HG02943 (cell line): ENCODE results near the gene NUP205.
"Not testable (repeated sequence)": the region's sequence is repeated elsewhere in the genome, so short reads cannot be mapped to it uniquely, and the experiment has no call there.

Experiments used
- ATAC-seq: cut with Tn5 transposase; IDR thresholded peaks from one replicate; pipeline ENCODE4 v1.9.1; 2021; ENCODE audit warnings: mild to moderate bottlenecking, low read depth, moderate library complexity; ENCODE audit not compliant: unreplicated experiment

NUP205 gene

DNA sequence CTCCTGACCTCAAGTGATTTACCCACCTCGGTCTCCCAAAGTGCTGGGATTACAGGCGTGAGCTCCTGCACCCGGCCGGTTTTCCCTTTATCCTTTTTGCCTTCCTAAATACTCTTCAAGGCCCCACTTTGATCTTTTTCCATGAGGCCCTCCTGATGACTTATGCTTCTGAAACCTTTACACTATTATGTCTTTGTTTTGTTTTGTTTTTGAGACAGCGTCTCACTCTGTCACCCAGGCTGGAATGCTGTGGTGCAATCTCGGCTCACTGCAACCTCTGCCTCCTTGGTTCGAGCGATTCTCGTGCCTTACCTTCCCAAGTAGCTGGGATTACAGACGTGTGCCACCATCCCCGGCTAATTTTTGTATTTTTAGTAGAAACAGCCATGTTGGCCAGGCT lies 108.4 kb downstream of the NUP205 start:
- ATAC-seq, result no peak

DNA sequence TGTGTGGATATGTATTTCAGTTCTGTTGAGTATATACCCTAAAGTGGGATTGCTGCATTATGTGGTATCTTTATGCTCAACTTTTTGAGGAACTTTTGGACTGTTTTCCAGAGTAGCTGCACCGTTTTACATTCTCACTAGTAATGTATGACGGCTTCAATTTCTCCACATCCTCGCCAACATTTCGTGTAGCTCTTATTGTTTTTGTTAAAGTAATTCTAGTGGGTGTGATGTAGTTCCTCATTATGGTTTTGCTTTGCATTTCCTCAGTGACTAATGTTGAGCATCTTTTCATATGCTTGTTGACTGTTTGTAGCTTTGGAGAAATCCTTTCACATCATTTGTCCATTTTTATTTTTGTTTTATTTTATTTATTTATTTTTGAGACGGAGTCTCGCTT lies 109.1 kb downstream of the NUP205 start:
- no peak for ATAC-seq

DNA sequence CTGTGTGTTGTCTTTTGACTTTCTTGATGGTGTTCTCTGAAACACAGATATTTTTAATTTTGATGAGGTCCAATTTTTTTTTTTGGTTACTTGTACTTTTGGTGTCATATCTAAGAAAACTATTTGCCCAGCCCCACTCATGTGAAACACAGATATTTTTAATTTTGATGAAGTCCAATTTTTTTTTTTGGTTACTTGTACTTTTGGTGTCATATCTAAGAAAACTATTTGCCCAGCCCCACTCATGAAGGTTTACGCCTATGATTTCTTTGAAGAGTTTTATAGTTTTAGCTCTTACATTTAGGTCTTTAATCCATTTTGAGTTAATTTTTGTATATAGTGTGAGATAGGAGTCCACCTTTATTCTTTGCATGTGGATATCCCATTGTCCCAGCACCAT lies 109.9 kb downstream of the NUP205 start:
- ATAC-seq, result not testable (repeated sequence)

DNA sequence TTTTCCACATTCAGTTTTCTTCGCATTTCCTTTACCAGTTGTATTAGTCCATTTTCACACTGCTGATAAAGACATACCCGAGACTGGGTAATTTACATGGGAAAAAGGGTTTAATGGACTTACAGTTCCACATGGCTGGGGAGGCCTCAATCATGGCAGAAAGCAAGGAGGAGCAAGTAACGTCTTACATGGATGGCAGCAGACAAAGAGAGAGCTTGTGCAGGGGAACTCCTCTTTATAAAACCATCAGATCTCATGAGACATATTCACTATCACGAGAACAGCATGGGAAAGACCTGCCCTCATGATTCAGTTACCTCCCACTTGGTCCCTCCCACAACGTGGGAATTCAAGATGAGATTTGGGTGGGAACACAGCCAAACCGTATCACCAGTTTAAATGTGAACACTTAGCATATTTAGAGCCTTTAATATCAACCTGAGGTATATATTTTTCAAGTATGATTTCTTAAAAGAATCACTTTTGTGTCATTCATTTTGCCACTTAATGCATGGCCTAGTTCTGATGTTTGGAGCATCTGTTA lies 111.2 kb downstream of the NUP205 start:
- not testable (repeated sequence) for ATAC-seq

DNA sequence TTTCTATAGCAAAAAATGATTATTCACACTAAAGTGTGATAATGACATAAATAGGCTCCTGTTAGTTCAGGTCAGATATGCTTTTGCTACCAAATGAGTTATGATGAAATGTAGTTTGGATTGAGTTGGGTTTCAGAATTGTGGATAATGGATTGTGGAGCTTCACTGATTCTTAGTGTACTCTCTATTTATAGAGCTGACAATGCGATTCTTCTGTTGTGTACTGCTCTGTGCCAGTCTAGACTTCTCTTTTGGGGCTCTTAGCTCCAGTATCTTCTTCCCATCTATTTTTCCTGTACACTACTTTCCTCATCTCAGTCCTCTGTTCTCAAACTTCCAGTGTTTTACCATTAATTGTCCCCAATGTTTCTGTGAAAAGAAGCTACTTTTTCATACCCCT lies 112.1 kb downstream of the NUP205 start:
- no peak for ATAC-seq

DNA sequence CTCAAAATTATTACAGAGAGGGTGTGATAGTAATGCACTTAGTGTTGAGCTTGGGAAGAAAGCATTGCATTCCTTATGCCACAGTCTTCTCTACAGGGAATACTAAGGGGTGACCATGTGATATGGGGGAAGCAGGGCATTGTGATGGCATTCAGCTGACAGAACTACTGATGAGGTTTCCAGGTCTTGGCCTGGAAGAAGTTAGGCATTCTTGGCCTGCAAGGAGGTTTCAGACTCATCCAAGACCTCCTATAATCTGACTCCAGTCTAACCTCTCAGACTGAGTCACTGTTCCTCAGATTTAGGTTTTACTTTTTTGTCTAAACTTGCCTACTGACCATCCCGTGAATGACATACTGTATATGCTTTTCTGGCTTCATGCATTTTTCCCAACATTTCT lies 112.5 kb downstream of the NUP205 start:
- ATAC-seq, result no peak

DNA sequence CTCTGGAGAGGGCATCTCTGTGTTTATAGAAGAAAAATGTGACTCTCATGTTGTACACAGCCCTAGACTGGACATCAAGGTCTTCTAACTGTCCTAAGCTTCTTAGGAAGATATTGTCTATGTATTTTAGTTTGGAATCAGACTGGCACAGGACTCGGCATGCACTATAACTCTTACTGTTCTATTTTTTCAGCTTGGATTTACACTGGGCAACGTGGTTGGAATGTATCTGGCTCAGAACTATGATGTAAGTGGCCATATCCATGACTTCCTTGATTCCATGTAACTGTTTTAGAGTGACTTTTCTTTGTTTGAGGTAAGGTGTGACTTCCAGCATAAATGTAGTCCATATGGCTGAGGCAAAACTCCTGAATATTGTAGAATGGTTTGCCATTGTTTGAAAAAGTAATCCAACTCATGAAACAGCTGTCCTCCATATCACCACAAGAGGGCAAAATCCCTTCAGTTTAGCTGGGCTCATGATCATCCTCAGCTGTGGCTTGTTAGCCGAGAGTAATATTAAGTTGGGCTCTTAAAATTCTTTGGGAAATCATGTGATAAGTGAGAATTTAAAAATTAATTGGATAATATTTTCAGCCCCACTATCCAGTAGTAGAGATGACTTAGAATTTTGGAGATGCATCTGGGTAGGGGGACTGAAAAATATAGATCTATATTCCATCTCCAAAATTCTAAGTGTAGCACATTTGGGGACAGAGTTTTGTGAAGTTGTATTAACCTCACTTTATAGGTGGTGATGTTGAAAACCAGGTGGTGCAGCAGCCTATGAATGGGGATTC lies 115.0 kb downstream of the NUP205 start:
- ATAC-seq, result no peak

DNA sequence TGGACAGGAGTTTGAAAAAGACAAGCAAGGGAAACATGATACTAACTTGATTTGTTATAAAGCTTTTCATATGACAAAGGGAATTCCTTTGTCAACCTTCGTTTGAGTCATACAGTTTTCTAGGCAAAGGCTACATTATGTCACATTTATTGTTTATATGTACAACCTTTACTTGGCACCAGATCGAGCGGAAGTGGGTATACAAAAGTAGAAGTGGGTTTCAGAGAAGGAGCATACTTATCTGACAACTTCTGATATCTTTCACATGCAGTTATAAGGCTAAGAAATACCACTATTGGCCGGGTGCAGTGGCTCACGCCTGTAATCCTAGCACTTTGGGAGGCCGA lies 115.6 kb downstream of the NUP205 start:
- no peak for ATAC-seq

DNA sequence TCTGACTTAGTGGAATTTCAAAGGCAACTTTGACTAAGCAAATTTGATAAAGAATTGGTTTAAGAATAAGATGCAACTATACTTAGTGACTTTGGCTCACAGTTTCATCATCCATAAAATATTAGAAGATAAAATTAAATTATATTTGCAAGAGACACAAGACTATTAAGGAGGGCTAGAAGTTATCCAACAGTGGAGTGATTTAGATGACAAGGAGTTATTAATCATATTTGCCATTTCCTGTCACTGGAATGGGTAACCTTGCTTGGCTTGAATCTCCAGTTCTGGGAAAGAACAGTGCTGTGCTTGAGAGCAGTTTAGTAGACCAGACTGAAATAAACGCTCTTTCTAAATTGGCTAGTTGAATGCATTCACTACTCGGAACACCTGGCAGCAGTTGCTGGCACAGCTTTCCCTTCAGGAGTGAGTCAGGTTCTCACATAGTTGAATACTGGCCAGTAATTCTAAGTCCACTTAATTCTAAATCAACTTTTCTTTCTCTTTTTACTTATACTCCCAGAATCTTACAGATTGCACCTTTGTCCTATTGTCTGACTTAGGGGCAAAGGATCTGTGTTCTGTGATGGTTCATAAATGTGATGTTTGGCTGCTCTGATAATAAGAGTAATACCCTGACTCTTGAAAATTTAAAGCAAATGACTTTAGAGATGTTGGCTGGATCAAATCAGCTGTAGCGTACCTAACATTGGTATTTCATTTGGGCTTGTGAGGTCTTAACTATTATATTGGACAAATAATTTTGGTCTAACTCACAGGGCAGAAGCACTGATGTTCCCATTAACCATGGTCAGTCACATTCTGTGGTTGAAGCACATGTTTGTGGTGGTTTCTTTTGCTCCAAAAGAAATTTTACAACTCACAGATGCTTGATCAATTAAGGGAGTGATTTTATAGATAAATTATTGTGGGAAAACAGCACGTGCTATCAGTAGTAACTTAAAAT lies 121.2 kb downstream of the NUP205 start:
- ATAC-seq, result no peak

DNA sequence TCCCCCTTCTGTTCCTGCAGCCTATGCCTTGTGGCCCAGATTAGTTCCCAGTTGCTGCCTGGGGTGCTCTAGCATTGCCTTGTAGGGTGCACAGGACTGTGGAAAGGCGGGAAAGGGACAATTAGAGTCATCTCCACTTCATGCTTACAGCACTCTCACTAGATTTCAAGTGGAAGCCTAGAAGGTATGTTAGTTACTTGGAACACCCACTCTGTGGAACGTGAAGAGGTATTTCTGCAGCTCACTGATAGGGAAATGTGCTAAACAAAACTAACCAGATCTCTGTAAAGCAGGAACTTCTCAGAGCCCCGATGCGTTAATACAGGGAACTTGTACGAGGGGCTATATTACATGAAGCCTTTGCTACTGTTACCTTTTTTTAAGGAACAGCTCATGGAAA lies 124.0 kb downstream of the NUP205 start:
- no peak for ATAC-seq

DNA sequence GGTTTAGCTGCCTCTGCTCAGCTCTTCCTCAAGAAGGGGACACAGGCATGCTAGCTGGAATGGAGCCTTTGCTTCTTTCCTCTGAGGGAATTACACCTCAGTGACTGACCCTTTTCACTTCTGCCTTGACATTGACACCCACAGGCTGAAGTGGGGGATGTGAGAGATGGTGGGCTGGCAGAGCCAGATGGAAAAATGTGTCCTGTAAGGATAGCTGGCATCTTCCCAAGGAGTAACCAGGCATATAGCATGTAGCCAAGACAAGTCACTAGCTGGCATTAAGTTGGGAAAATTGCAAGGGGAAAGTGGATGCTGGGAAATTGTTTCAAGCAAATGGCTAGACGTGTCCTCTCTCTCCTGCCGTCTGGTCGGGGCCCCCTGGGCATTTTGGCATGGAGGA lies 124.5 kb downstream of the NUP205 start:
- no peak for ATAC-seq

DNA sequence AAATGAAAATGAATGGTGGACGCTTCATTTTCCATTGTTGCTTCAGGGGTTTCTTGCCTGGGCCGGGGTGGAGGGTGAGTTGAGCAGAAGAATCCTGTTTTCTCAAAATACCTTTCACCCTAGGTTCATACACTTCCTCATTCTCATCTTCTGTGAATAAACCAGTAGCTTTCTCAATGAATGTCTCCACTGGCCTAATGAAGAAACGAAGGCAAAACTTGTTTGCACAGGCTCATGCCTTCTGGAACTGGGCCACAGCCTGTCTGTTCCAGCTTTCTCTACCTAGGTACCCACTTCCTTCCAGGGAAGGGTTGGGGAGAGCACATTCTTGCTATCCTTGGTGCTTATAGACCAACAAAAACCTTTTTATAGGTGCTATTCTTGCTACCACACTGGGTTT lies 125.9 kb downstream of the NUP205 start:
- ATAC-seq, result no peak

DNA sequence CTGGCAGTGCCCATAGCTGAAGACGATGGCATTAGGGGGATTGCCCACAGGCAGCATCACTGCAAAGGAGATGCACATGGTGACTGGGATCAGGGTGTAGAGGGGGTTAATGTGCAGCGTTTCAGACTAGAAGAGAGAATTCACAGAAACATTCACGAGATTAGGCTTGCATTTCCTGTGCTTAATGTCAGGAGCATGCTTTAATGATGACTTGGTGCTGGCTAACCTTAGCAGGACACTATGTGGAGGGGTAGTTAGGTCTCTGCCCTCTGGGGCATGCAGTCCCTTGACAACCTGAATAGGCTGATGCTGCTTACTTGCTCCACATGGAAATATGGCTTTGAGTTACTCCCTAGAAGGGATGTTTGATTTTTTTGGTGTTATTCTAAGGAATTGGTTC lies 126.4 kb downstream of the NUP205 start:
- no peak for ATAC-seq

DNA sequence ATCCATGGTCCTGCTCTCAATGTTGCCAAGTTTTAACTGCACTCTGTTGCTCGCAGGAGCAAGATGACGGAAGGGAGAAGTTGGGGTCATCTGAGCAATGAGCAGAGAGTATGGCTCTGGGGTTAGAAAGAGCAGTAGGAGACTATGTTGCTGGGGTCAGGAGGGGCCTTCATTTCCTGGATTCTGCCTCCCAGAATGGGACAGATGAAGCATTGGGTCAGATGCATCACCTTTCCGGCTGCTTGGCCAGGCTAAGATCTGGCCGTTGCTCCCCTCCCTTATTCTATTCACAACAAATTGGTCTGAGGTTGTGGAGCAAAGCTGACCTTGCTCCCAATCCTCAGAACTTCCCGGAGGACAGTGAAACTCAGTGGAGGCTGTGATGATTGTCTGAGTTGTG lies 127.0 kb downstream of the NUP205 start:
- ATAC-seq, result no peak

DNA sequence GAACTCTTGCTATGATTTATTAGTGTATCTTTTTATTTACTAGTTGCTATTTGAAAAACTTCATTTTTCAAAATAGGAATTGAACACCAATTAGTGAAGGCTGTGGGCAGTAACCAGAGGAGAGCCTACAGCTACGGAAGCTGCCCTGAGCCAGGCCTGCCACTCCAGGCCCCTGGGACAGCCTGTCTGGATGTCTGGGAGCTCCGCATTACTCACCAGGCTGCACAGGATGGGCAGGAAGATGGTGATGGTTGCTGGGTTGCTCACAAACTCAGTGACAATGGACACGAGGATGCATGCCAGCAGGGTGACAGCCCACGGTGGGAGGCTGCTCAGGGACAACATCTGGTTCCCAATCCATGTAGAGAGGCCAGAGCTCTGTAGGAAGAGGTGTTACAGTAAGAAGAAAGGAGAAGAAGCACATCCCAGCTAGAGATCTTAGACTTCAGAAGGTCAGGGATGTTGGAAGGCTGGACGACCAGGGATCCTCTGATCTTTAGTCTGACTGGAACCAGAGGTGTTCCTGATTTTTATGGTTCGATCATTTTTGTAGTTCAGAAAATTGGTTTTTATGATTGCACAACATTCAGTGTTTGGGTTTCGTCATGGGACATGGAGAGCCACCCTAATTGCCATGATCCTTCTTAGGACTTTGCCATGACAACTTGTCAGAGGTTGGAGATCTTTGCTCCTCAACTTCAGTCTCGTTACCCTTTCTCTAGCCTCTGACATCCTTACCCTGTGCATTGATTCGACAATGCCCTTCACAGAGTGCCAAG lies 127.8 kb downstream of the NUP205 start:
- no peak for ATAC-seq

DNA sequence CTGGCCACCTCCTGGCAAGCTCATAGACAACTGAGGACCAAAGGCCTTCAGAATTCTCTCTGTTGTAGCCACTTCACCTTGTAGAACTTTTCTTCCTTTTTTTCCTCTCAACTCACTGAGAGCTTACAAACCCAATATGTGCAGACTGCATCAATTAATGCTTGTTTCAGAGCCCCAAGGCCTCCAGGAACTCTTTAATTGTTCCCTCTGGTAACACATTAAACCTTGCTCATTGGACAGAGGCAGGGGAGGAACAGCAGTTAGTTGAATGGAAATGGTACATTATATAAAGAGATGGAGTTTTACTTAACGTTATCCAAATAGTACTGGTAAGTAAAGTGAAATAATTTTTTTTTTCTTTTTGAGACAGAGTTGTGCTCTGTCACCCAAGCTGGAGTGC lies 129.7 kb downstream of the NUP205 start:
- no peak for ATAC-seq

DNA sequence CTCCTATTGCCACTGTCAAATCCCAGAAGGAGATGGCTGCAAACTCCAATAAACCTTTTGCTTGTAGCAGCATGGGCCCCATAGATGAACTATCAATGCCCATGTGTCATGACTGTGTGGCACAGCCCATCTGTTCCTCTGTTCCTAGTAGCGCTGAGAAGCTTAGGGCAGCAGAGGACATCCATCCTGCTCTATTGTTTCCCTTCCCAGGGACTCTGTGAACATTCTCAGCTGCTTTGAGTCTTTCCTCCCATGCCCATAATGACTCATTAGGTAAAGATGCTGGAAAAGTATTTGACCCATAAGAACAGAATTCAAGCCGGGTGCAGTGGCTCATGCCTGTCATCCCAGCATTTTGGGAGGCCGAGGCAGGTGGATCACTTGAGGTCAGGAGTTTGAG lies 132.8 kb downstream of the NUP205 start:
- ATAC-seq, result no peak

DNA sequence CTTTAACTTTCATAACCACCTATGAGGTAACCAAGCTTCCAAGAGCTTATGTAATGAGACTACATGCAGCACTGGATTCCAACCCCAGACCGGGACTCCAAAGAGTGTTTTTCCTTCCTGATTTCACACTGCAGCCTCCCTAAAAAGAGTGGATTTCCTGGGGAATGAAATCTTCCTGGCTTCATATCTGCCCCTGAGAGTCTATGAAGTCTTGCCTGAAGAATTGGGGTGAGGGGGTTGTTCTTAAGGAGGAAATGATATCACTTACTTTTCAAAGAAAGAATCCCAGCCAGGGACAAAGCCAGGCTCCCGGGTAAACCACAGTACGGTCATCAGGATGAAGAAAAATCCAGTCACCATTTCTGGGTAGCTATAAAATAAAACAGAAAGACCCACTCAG lies 134.3 kb downstream of the NUP205 start:
- ATAC-seq, result no peak

DNA sequence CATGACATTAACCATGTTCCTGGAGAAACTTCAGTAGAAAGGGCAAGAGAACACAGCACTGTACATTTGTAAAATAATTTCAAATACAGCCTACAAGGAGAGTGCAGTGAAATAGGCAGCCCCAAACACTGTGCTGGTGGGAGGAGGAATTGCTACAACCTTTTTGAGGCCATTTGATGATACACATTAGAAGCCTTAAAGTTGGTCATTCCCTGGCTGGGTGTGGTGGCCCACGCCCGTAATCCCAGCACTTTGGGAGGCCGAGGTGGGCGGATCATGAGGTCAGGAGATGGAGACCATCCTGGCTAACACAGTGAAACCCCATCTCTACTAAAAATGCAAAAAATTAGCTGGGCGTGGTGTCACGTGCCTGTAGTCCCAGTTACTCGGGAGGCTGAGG lies 134.9 kb downstream of the NUP205 start:
- not testable (repeated sequence) for ATAC-seq

DNA sequence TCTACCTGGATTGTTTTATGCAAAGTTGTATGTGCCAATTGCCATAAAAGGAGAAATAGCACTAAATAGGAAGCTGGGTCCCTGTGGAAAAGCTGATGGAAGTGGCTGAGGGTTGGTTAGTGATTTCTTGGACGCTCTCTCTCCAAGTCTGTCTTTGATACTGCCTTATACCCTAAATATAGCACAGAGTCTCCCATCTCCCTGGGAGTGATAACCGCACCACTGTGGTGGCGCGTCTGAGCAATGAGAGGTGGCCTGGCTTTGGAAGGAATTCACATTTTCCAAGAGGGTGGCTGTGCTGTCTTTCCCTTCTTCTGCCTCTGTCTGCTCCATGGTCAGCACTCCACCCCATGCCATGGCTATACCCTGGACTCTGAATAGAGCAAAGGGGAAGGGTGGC lies 135.8 kb downstream of the NUP205 start:
- ATAC-seq, result no peak
